Activated T-cell treated with anti-CD3 and anti-CD28 coated beads for 48 hours (primary cell): ENCODE results near the gene ZFHX2.
"Not testable (repeated sequence)": the region's sequence is repeated elsewhere in the genome, so short reads cannot be mapped to it uniquely, and the experiment has no call there.

Source experiments
- DNase-seq: peaks from one replicate; pipeline ENCODE4 v3.0.0-alpha.2; 2020; ENCODE audit warnings: low read depth

Gene ZFHX2

DNA sequence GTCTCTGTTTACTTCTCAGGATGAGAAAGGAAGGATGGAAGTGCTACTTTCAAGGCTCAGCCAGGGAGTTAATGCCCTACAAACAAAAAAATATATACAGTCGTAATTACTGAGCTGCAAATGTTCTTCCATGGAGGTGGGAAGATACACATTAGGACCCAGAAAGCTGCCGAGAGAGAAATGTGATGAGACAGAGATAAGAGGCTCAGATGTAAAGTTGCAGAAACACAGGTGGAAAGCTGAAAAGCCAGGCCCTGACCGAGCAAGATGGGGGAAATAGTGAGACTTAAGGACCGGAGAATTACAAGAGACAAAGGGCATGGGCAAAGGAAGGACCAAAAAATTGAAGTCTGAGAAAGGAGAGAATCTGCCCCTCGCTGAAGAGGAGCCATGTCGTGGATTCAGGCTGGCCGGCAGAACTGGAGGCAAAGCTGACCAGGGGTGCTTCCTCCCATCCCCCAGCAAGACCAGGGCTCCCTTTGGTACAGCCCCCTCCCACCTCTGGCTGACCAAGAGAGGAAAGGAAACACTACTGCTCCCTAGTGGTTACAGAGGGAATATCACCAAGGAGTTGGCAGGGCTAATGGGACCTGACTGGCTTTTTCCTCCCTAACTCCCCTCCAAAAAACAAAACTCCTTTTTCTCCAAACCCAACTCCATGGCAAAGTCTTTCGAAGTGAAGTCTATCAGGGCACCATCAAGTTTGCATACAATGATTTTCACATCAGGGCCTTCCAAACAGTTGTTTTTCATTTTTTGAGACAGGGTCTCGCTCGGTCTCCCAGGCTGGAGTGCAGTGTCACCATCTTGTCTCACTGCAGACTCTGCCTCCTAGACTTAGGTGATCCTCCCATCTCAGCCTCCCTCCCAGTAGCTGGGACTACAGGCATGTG lies 12.1 kb downstream of the ZFHX2 start:
- DNase-seq: peak; percentile 5

DNA sequence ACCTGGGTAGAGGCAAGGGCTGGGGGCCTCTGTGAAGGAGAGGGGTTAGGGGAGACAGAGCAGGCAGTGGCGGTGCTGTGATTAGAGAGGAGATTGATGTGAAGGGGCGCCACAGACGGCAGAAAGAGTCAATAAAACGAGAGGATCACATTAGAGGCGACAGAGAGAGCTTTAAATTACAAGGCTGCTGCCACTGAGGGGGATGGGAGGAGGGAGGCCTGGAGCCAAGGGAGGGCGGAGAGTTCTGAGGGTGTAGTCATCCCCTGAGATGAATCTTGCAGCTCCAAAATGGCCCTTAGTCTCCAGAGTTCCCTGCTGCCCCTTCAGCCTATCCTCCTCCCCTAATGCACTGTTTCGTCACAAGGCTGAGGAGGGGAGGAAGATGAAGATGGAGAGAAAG lies 12.8 kb downstream of the ZFHX2 start:
- DNase-seq: no peak

DNA sequence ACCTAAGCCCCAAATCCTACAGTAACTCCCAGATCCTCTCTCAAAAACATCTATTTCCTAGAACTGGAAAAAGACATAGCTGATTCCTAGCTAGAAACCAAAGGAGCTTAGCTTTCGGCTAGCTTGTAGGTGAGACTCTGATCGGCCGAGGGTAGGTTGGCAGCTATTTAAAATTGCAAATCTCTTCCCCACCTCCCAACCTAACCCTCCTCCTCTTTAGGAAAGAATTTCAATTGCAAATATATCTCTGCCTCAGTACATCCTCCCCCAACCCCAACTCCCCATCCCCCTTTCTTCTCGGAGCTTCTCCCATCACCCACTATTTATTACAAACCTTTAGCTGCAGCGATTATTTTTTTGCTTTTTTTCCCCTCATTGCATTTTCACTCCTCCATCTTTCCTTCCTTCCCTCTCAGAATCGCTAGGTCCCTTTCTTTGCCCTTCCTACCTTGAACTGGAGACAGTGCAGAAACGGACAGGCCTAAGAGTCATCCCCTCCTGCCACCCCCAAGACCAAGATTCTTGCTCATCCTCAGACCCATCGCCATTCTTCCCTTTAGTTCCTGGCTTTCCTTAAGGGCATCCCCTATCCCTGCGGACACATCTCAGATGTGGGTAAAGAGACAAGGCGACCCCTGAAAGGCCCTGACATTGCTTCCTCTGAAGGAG lies 13.4 kb downstream of the ZFHX2 start:
- no peak for DNase-seq

DNA sequence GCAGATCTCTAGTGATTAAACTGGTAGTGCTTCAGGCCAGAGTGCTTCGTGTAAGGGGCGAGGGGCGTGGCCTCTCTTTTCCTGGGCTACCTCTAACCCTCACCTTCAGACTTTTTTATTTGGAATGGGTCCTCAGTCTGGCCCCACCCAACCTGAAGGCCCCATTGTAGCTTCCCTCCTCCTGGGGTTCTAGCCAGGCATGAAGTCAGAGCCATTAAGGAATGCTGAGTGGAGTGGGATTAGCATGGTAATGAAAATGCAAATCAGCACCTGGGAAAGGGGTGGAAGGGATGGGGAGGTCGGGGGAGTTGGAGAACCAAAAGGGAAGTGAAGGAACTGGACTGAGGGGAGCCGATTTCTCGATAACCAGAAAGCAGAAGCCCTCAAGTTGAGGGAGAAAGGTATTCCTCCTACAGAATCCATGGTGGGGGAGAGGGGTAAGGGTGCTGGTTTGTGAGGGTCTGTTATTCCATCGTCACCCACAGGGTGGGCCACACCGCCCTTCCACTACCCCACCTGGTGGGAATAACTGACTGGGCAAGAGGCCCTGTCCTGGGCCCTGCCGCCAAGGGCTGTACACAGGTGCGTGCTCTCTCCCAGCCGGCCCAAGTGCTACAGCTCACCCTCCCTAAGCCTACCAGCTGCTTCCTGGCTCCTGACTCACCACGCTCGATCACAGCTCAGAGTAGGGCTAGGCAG lies 14.1 kb downstream of the ZFHX2 start:
- DNase-seq: no peak

DNA sequence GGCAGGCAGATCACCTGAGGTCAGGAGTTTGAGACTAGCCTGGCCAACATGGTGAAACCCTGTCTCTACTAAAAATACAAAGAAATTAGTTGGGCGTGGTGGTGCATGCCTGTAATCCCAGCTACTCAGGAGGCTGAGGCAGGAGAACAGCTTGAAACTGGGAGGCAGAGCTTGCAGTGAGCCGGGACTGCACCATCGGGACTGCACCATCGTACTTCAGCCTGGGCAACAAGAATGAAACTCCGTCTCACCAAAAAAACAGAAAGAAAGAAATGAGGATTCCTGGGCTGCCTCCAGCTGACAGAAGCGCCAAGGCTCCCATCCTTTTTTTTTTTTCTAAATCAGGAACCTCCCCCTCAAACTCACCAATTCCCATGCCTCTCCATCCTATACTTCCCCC lies 14.7 kb downstream of the ZFHX2 start:
- DNase-seq: not testable (repeated sequence)

DNA sequence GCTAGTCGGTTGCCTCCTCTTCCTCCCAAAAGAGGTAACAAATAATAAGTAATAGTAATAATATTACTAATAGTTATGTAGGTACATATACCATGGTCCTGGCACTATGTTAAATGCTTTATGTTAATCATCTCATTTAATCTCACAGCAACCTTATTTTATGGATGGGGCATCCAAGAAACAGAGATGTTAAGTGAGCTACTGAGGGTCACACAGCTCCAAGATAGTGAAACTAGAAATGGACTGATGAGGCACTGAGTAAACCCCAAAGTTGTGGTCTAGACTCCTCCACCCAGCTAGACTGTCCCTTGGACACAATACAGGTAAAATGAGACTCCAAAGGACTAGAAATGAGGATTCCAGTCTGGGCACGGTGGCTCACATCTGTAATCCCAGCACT lies 15.1 kb downstream of the ZFHX2 start:
- DNase-seq: no peak

DNA sequence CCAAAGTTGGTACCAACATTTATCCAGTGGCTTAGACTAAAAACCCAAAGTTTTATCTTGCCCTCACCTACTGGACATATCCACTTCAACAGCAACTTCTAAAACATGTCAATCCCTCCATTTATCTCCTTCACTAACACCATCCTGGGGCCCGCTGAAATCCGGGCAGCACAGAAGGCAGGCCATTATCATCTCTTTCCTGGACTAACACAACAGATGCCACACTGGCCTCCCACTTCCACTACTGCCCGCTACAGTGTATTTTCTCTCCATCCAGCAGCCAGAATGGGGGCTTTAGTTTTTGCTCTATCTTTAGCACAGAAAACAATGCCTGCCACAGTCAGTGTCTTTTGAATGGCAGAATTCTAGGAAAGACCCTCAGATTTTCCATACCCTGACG lies 15.6 kb downstream of the ZFHX2 start:
- no peak for DNase-seq

DNA sequence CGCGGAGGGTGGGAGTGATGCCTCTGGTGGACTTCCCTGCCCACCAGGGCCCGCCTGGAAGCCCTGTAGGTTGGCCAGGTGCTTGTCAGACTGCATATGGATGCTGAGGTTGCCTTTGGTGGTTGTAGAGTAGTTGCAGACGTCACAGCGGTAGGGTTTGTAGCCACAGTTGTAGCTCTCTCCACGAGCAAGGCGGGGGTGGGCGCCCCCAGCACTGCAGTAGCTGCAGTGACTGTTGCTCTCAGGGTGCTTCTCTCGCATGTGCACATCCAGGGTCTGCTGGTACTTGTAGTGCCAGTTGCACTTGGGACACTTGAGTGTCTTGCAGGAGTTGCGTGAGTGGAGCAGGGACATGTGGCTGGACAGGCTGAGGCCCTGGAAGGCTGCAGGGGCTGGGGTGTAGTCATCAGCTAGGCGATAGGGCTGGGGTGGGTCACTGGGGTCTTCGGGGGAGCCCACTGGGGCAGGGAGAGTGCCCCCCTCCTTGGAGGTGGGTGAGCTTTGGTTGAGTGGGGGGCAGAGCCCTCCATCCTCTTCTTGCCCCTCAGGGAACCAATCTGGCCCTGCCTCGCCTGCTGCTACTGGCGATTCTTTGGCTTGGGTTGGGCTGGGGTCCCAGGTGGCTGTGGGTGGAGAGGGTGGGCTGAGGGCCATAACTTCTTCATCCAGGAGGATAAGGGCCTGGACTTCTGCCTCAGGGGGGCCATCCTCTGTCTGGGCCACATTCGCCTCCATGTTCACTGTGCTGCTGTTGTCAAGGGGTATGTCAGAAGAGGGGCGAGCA lies 17.7 kb downstream of the ZFHX2 start:
- DNase-seq: no peak

DNA sequence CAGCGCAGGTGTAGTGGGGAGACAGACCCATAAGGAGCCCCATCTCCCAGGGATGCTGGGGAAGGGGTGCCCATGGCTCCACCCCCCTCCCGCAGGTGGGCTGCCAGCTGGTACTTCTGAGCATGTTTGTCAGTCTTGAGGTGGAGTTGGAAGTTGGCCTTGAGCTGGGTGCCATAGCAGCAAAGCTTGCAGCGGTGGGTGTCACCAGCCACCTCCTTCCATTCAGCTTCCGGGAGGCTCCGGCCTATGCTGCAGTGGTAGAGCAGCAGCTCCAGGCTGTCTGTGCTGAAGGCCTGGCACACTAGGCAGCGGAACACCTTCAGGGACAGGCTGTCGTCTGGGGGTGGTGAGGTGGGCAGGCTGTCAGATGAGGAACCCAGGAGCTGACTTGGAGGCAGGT lies 18.9 kb downstream of the ZFHX2 start:
- DNase-seq: no peak

DNA sequence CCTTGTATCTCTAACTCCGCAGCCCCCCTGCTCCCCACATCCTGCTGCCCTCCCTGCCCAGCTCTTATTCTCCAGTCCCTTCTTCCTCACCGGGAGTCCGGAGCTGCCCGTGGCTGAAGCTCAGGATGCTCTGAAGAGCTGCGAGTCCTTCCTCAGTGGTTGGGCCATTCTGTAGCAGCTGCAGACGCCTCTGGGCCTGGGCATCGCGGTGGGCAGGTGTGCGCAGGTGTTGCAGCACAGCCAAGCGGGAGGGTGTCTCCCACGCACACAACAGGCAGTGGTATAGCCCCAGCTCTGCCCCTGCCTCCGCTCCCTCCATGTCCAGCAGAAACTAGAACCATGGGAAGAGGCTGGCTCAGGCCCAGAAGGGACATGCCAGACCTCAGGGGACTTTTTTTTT lies 20.2 kb downstream of the ZFHX2 start:
- DNase-seq: no peak

DNA sequence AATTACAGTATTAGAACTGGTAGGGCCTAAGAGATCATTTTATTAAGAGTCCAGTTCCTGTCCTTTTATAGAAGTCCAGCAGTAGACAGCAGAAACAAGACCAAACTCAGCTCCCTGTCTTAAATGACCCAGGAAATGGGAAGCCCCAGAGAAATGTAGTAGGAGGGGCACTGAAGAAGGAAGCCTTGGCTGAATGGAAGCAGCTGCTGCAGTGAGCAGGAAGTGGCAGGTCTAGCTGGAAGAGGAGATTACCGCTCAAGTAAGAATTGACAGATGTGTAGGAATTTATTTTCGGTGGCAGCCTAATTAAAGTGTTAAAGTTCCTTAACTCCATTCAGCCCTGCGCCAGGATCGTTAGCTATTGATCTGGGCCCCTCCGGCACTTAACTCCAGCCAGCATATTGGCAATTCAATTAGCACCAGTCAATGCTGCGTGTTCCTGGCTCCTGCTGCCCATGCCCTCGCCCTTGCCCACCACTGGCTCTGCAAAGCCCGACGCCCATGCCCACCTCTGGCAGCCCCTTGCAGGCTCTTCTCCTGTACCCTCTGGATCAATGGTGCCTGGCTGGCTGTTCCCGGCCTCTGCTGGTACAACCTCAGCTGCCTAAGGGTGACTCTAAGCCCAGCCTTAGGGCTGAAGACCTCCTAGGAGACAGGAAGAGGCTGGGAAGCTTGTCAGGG lies 21.1 kb downstream of the ZFHX2 start:
- no peak for DNase-seq

DNA sequence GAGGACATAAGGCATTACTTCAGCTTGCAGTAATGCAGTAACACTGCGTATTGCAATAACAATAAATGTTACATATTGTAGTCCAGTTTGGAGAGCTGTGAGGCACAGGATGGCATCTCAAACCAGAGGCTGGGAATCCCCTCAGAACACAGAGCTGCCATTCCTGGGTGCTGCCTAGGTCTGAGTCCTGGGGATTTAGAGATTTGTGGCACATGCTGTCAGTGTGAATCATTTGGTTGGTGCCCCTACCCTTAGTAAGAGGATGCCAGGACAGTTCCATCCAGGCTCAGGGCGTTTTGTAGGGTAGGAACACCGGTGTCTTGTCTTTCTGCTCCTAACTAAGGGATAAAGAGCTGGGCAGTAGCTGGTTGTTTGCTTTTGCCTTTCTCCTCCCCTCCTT lies 22.5 kb downstream of the ZFHX2 start:
- no peak for DNase-seq

DNA sequence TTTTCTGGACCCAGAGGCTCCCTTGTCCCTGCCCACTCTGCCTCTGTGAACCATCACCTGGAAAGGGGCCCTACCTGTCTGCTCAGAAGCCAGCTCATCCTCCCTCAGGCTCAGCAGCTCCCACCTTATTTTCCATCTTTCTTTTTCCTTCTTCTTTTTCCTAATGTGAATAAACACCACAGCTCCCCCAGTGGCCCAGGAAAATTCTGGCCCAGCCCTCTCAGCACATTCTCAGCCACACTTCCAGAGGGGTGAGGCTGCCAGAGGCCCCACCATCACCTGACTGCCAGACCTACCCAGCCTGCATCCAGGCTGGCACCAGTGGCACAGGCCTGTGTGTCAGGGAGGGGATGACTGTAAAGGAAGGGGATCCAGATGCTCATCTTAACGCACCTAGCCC lies 23.0 kb downstream of the ZFHX2 start:
- DNase-seq: no peak

DNA sequence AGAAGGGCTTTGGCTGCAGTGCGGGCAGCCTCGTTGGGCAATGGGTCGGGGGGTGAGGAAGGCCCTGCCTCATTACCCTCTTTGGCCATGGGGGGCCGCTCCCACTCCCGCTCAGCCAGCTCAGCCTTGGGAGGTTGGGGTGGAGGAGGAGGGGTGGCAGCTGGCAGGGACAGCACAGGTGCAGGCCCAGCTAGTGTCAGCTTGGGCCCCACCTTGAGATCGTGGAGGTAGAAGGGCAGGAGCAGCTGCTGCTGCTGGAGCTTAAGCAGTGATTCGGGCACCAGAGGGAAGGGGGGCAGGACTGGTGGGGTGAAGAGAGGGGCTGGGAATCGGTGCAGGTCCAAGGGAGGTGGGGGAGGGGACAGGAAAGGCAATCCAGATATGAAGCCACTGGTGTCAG lies 26.0 kb downstream of the ZFHX2 start:
- no peak for DNase-seq

DNA sequence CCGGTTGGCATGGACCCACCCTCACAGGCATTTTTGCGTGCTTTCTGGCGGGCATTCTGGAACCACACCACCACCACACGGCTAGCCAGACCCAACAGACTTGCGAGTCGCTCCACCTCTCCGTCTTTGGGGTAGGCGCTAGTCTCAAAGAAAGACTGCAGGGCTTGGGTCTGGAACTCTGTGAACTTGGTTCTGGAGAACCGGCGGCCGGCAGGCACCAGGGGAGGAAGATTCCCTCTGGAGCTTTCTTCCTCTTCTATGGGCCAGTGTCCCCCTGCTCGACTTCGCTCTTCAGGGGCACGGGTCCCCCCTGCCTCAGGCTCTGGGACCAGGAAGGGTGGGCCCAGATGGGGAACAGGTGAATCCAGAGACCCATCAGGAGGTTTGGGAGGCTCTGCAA lies 26.6 kb downstream of the ZFHX2 start:
- DNase-seq: no peak

DNA sequence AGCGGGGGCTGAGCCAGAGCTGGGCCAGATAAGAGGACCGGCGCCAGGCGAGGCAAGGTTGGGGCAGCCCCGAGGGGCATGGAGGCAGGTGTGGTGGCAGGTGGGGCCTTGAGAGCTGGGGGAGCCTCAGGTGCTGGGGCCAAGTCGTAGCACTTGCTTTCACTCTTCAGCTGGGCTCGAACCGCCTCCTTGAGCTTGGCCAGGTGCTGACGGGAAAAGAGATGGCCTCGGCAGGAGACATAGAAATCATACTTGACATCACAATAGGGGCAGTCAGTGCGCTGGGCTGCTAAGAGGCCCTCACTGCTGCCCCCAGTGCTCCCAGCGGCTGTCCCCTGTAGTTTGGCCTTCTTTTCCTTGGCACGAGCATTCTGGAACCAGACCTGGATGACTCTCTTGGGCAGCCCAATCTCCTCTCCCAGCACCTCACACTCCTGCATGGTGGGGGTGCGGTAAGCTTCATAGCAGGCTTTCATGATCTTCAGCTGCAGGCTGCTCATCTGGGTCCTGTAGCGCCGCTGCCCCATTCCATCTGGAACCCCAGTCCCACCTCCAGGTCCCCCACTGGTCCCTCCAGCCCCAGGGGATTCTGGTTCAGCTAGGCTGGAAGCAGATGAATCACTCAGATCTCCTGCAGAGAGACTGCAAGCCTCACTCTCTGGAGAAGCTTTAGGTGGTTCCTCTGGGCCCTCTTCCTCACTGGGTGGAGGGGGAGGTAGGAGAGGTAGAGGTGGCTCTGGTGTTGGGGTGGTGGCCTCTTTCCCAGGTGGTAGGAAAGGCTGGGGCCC lies 28.1 kb downstream of the ZFHX2 start:
- DNase-seq: no peak

DNA sequence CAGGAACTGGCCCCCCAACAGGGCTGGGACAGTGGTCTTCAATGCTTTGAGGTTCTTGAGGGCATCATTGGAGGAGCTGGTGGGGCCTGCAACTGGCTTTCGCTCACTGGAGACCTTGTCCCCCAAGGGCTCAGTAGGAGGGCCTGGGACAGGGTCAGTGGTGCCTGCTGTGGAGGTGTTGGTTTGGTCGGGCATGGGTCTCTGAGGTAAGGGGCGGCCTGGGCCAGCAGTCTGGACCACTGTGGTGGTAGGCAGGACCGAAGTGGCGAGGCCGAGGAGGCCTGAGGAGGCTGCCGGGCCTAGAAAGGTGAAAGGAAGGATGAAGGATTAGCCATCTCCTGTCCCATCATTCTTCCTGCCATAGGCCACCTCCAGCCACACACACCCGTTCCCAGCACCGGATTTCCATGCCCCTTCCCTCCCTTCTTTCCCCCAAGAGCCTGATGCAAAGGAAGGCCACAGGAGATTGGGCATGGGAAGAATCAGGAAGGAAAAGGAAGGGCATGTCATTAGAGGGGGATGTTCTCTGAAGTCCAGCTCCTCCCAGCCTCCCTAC lies 28.8 kb downstream of the ZFHX2 start:
- no peak for DNase-seq

DNA sequence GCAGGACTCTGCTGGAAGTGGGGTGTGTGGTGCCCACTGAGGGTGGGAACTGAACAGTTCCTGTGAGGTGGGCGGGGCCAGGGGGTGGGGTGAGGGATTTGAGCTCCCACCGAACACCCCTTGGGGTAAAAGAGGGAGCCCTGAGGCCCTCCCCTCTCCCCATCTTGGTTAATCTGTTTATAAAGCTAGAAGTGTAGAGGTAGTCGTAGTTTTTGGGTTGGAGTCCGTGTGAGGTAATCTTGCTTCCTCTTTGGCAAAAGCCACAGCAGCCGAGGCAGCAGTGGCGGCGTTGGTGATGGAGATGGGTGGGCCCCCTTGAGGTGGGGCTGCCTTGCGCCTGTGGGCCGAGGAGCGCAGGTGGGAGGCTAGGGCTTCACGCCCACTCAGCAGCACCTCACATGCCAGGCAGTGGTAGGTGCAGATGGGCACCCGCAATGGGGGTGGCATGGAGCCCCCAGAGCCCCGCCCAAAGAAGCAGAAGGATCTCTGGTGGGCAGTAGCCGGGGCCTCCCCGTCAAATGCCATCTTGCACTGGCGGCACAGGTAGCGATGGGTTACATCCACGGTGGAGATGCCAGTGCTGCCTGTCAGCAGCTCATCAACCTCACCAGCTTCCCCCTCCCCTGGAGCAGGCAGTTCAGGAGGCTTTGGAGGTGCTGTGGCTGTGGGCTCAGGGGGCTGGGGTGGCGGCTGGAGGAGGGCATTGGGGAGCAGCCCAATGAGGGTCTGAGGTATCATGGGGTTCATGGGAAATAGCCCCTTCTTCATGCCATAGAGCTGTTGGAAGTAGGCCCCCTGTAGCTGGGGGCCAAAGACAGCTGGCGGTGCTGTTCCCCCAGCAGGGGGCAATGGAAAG lies 29.6 kb downstream of the ZFHX2 start:
- no peak for DNase-seq

DNA sequence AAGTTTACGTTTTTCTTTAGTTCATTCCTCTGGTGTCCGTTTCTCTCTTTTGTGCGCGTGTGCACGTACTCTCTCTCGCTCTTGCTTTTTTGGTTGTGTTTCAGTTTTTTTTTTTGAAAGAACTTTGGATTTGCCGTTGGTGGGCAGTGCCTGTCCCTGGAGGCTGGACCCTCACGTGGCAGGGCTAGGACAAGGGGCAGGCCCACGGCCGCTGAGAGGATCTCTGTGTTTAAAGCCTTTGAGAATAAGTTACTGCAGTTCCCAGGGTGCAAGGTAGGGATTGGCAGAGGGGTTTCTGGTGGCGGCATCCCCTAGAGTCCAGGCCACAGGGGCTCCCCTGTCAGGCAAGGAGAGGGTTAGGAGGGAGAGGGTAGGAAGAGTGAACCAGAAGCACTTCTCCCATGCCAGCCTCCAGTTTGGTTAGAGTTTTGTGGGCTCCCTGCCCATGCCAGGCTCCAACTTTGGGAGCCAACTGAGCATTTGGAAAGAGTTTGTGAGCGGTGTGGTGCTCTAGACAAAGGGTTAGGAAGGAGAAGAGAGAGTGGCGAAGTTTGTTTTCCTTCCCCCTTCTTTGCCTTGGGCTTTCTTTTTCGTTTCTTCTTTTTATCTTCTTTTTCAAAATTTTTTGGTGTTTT lies 30.5 kb downstream of the ZFHX2 start:
- no peak for DNase-seq
